Right lobe of liver (tissue), 6 donors: ENCODE data around the gene PGP. TPM values are rescaled to one million over a fixed set of nuclear protein-coding genes. Genes with fewer than 3 reads are reported as not detected.
"Not testable (repeated sequence)": the region's sequence is repeated elsewhere in the genome, so short reads cannot be mapped to it uniquely, and the experiment has no call there.

Experiments
- ATAC-seq, 4 donors: fragments of 200-7000 bp; cut with Tn5 transposase; one replicate each; pipeline ENCODE4 v1.9.1; 2020; ENCODE audit warnings: mild to moderate bottlenecking in 4 of 4, moderate library complexity in 4 of 4
- DNase-seq, 3 donors: peaks; one replicate each; pipeline ENCODE4 v3.0.0-alpha.2; 2020
- H3K27ac ChIP-seq, 3 donors: fragments of 200-600 bp; one replicate each; pipeline ENCODE4 v1.8.0; 2022
- H3K27me3 ChIP-seq, 2 donors: fragments of 200-600 bp; one replicate each; pipeline ENCODE4 v1.8.0; 2022
- H3K36me3 ChIP-seq, 4 donors: fragments of 200-600 bp; sonication (generic) in 1 of 4; one replicate each; pipeline versions ENCODE4 v1.5.1 to v1.8.0; 2017 to 2022; ENCODE audit warnings: control low read depth in 1 of 4
- H3K4me1 ChIP-seq, 4 donors: fragments of 200-600 bp; sonication (generic) in 1 of 4; one replicate each; pipeline versions ENCODE4 v1.5.1 to v1.8.0; 2017 to 2022; ENCODE audit warnings: control low read depth in 1 of 4
- H3K4me3 ChIP-seq, 3 donors: fragments of 200-600 bp; one replicate each; pipeline ENCODE4 v1.8.0; 2022
- H3K9me3 ChIP-seq, 4 donors: fragments of 200-600 bp; sonication (generic) in 1 of 4; one replicate each; pipeline versions ENCODE4 v1.5.1 to v1.8.0; 2017 to 2022; ENCODE audit warnings: control low read depth in 1 of 4
- POLR2A ChIP-seq: fragments of 450-650 bp; IDR thresholded peaks from one replicate; pipeline ENCODE4 v1.6.1; 2017; ENCODE audit warnings: antibody characterized with exemption, mild to moderate bottlenecking
- WGBS: methylation state at CpG from one replicate; pipeline ENCODE4 v1.1.6; 2018; ENCODE audit warnings: low coverage, low lambda C conversion rate; ENCODE audit not compliant: insufficient coverage; ENCODE audit errors: missing lambda C conversion rate; 5-methylcytosine and 5-hydroxymethylcytosine counted together
- intact Hi-C, 2 donors: fragments of 100-400 bp; cut with DNase I; formaldehyde crosslinking; loops; one replicate each; pipeline versions ENCODE4 v1.11.2 to v1.14.1; 2022
- total RNA-seq, 6 experiments: library from RNA; depleted of rRNA in 2 of 6; stranded (reverse); fragments of >200 nt in 2 of 6; fragmentation: NEBNext Ultra II Directional in 3 of 6; extraction: Animal tissue kit (Norgen Biotek cat#: 25700) in 3 of 6; gene quantifications; one replicate each; pipeline versions ENCODE4 v1.1.0 to v1.2.4, GENCODE V29; 2016 to 2023
- TF ChIP-seq, protein P1 (sequence below), 4 donors: fragments of 200-600 bp in 3 of 4; fragments of 450-650 bp in 1 of 4; IDR thresholded peaks; one replicate each; pipeline versions ENCODE4 v1.5.1 to v1.8.0; 2016 to 2022; ENCODE audit warnings: antibody characterized with exemption in 4 of 4, mild to moderate bottlenecking in 2 of 4
- donor health status: DM: no; HTN: yes; CAD: no.
- donor health status: DM: no; HTN: no; CAD: no.
- donor health status: DM: no; HTN: no; CAD: no.
- donor health status: DM: no; HTN: yes; CAD: no.
- donor health status: DM: no; HTN: yes; CAD: no.

The PGP gene
- total RNA-seq, 6 experiments from 2014 or later = 3.8 to 14.2 (median 6.9) TPM

DNA sequence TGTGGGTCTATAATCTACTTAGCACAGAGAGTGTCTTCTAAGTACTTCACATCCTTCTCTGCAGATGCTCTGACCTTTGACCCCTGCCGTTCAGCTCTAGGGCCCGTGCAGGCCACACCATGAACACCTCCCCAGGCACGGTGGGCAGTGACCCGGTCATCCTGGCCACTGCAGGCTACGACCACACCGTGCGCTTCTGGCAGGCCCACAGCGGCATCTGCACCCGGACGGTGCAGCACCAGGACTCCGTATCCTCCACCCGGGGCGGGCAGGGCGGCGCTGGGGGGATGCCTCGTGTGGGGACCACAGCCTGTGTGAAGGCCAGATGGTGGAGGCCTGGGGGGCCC is 8.7 kb downstream of the PGP start:
- H3K4me1 ChIP-seq = peaks cover 0 to 18% (median 6%) of the 10 kb centered on the region in 4 donors
- intact Hi-C loops = no loop called here
- H3K4me3 ChIP-seq = peak overlapping the region; percentile 74 to 99 (median 98)
- ATAC-seq = peak in 3 of 4 donors; percentile 9 to 32 (median 11)
- H3K27me3 ChIP-seq = no peaks in the 10 kb centered on the region
- H3K27ac ChIP-seq = peak overlapping the region; percentile 89 to 99 (median 97)
- DNase-seq = peak in 1 of 3 donors; percentile 50
- no peak for TF ChIP-seq POLR2A
- TF ChIP-seq, protein P1, sequence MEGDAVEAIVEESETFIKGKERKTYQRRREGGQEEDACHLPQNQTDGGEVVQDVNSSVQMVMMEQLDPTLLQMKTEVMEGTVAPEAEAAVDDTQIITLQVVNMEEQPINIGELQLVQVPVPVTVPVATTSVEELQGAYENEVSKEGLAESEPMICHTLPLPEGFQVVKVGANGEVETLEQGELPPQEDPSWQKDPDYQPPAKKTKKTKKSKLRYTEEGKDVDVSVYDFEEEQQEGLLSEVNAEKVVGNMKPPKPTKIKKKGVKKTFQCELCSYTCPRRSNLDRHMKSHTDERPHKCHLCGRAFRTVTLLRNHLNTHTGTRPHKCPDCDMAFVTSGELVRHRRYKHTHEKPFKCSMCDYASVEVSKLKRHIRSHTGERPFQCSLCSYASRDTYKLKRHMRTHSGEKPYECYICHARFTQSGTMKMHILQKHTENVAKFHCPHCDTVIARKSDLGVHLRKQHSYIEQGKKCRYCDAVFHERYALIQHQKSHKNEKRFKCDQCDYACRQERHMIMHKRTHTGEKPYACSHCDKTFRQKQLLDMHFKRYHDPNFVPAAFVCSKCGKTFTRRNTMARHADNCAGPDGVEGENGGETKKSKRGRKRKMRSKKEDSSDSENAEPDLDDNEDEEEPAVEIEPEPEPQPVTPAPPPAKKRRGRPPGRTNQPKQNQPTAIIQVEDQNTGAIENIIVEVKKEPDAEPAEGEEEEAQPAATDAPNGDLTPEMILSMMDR (IDR thresholded peaks at IDR 0.05) = no peak
- H3K36me3 ChIP-seq = peaks cover 0 to 19% (median 7%) of the 10 kb centered on the region in 4 donors
- no CpG with 5 or more reads among the region's 16 CpGs for WGBS
- no peaks in the 10 kb centered on the region for H3K9me3 ChIP-seq

DNA sequence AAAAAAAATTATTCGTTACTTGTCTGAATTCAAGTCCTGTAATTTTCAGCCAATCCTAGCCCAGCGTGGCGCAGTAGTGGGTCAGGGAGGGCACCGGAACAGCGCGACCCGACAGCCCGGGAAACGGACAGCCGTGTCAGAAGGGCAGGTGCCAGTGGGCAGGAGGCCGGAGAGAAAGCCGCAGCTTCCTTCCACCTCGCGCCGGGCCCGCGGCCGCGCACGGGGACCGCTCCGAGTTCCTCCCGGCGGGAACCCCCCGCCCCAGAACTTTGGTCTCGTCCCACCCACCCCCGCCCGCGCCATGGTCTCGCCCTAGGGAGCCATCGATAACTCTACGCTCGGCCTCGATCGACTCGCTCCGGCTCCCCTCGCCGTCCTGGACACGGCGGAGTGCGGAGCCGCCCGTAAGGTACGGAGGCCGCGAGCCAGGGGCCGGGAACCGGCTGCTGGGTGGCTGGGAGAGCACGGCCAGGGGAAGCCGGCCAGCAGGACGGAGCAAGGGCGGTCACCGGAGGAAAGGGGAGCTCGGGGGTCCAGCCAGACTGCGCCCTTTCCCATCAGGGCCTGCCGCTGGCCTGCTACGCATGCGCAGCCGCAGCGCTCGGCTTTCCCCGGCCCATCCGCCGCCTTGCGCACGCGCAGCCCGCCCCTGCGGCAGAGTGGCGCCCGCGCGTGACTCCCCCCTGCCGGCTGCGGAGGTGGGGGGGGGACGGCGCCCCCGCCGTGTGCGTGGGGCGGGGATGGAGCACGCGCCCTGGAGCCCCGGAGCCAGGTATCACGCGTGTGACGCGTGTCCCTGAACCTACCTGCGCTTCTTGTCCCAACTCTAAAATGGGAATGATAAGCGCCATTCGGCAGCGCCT is 9.3 kb downstream of the PGP start, which contains the start of gene MLST8:
TSS of gene MLST8 (plus strand) at position 351 of the 863 bp plus-strand sequence. CDS start 632 bp downstream, outside the sequence.
- Histone ChIP-seq H3K36me3 (peaks cover 0 to 19% (median 7%) of the 10 kb centered on the region in 4 donors), H3K27ac (peak within 1 kb of the TSS; percentile 89 to 99 (median 97)), H3K4me3 (peak within 1 kb of the TSS; percentile 74 to 99 (median 98)), H3K27me3 (no peaks in the 10 kb centered on the region), H3K4me1 (peaks cover 0 to 18% (median 6%) of the 10 kb centered on the region in 4 donors), H3K9me3 (no peaks in the 10 kb centered on the region)
- WGBS = 0% methylated on average over 19 of the region's 93 CpGs
- DNase-seq (peak; percentile 89 to 90 (median 90)), ATAC-seq (peak; percentile 89 to 97 (median 91))
- TF ChIP-seq, protein P1 (IDR thresholded peaks at IDR 0.05) = peak in 3 of 4 donors; percentile 12 to 31 (median 13)
- peak; percentile 64 for TF ChIP-seq POLR2A
- intact Hi-C loops = no loop called here

DNA sequence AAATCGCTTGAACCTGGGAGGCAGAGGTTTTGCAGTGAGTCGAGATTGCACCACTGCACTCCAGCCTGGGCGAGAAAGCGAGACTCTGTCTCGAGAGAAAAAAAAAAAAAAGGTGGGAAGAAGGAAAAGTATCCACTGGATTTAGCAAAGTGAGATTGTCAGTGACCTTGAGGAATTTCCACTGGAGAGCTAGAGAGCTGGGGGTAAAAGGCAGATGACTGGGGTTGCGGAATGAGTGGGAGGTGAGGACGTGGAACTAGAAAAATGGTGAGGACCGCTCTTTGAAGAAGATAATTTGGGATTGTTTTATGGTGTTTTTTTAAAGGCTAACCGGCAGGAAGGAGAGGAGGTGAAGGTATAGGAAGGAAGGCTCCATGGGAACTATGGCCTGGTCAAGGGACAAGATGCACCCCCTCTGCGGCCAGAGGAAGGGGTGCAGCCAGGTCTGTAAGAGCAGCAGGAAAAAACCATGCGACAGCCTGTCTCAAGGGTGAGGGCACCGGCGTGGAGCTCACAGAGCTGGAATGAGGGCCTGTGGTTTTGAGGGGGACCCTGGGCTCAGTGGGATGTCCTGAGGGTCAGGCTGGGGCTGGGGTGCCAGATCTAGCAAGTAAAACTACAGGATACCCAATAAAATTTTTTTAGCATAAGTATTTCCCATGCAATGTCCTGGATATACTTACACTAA is 10.1 kb downstream of the PGP start:
- ATAC-seq (no peak), DNase-seq (no peak)
- Histone ChIP-seq H3K27ac (peak overlapping the region; percentile 89 to 99 (median 97)), H3K9me3 (no peaks in the 10 kb centered on the region), H3K27me3 (no peaks in the 10 kb centered on the region), H3K4me3 (peak overlapping the region; percentile 74 to 99 (median 98)), H3K36me3 (peaks cover 0 to 19% (median 7%) of the 10 kb centered on the region in 4 donors), H3K4me1 (peaks cover 0 to 18% (median 6%) of the 10 kb centered on the region in 4 donors)
- no peak for TF ChIP-seq POLR2A
- TF ChIP-seq, protein P1 (IDR thresholded peaks at IDR 0.05) = no peak
- intact Hi-C loops = no loop called here
- WGBS = 86% methylated on average over 9 of the region's 13 CpGs

DNA sequence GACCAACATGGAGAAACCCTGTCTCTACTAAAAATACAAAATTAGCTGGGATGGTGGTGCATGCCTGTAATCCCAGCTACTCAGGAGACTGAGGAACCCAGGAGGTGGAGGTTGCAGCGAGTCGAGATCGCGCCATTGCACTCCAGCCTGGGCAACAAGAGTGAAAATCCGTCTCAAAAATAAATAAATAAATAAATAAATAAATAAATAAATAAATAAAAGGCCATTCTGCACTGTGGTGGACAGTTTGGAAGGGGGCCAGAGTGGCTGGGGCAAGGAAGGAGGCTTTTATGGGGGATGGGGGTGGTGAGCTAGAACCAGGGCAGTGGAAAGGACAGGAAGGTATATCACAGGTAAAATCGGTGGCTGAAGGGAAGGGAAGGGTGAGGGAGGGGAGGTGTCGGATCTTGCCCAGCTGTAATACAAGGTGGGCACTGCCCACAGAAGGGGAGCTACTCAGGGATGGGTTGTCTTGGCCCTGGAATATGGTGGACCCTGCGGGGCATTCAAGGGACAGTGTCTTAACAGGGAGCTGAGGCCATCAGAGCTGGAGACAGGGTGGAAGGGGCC is 11.4 kb downstream of the PGP start:
- H3K27ac ChIP-seq, DNase-seq, H3K9me3 ChIP-seq, H3K27me3 ChIP-seq, ATAC-seq, intact Hi-C loops, H3K36me3 ChIP-seq, H3K4me3 ChIP-seq: not testable (repeated sequence)
- peaks cover 0 to 18% (median 6%) of the 10 kb centered on the region in 4 donors for H3K4me1 ChIP-seq
- WGBS = 78% methylated on average over 1 of the region's 8 CpGs
